Measurements from ENCODE around the gene ITPR3.

Gene ITPR3

DNA sequence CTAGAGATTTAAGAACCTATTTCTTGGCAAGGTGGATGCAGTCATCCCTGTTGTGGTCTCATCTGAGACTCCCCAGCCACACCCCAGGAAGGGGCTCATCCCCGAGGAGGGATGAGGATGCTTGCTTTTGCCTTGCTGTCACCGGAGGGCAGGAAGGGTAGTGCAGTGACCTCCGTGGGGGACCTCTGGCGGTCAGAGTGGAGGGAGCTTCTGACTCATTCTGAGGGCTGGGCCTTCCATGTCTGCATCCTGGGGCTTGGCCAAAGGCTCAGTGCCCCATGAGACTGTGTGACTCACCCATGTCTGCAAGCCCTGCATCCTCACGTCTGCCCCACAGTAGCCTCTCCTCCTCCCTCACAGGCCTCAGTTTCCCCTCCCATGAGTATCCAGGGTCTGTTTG, 51.7 kb downstream of the ITPR3 start:
- no peak overlapping the region for H3K4me3 ChIP-seq (ENCODE audit: low read length)
- DNase-seq (ENCODE audit: low read depth) = peak; percentile 87
- peak; percentile 69 for TF ChIP-seq CTCF (conservative IDR thresholded peaks at IDR 0.05; ENCODE audit: low read depth, low read length)

GRCh38 chr6:33673851-33674250, 52.7 kb downstream of the ITPR3 start:
- no peak for DNase-seq (ENCODE audit: low read depth)
- no peak overlapping the region for H3K4me3 ChIP-seq (ENCODE audit: low read length)
- no peak for TF ChIP-seq CTCF (conservative IDR thresholded peaks at IDR 0.05; ENCODE audit: low read depth, low read length)

DNA sequence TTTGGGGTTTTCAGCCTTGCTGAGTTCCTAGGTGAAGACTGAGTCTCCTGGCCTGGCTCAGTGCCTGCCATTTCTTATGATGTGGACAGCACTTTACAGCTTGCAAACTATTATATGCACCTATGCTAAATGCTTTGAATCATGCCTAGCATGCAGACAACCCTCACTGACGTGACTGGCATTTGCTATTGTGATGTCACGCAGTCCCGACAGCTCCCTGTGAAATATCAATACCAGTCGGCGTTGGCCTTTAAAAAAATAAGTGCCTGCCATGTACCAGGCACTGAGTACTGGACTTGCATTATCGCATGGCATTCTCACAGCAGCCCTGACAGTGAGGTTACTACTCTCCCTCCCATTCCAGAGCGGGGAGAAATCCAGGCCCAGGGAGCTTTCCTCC, 54.8 kb downstream of the ITPR3 start:
- H3K4me3 ChIP-seq (ENCODE audit: low read length) = no peak overlapping the region
- no peak for TF ChIP-seq CTCF (conservative IDR thresholded peaks at IDR 0.05; ENCODE audit: low read depth, low read length)
- no peak for DNase-seq (ENCODE audit: low read depth)

DNA sequence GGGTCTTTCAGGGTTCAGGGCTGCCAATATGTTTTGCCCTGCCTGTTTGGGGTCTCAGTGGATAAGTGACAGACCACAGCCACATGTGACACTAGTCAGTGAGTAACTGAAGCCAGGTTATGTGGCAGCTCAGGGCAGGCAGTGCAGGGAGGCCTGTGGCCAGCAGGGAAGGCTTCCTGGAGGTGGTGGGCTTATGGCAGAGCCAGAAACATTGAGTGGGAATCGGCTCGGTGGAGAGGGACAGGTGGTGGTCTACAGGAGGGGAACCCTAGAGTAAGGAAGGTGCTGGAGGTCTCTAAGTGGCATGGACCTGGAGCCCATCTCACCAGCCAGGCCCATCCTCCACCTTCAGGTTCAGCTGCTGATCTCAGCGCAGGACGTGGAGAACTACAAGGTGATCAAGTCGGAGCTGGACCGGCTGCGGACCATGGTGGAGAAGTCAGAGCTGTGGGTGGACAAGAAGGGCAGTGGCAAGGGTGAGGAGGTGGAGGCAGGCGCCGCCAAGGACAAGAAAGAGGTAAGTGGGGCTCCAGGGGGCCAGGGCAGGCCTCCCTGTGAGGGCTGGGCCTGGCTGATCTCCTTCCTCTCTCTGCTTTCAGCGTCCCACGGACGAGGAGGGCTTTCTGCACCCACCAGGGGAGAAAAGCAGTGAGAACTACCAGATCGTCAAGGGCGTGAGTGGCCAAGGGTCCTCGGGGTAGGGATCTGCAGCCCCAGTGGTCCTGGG, 55.5 kb downstream of the ITPR3 start:
- DNase-seq (ENCODE audit: low read depth) = no peak
- TF ChIP-seq CTCF (conservative IDR thresholded peaks at IDR 0.05; ENCODE audit: low read depth, low read length) = no peak
- no peak overlapping the region for H3K4me3 ChIP-seq (ENCODE audit: low read length)

DNA sequence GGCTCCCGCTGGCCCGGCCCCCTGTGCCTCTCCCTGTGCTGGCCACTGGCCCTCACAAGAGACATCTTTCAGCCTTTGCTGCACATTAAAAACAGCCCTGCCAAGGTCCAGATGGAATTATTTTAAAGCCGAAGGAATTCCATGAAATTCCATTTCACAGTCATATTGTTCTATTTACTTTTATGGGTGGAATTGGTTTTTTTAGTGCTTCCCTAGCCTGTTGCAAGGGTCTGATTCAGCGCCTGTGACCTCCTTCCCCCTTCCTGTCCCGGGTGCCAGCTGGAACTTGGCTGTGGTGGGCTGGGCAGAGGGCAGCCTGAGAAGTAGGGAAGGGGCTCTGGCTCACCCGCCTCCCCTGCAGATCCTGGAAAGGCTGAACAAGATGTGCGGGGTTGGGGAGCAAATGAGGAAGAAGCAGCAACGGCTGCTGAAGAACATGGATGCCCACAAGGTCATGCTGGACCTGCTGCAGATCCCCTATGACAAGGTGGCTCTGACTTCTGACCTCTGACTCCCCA, 56.1 kb downstream of the ITPR3 start:
- no peak for DNase-seq (ENCODE audit: low read depth)
- TF ChIP-seq CTCF (conservative IDR thresholded peaks at IDR 0.05; ENCODE audit: low read depth, low read length) = no peak
- no peak overlapping the region for H3K4me3 ChIP-seq (ENCODE audit: low read length)

DNA sequence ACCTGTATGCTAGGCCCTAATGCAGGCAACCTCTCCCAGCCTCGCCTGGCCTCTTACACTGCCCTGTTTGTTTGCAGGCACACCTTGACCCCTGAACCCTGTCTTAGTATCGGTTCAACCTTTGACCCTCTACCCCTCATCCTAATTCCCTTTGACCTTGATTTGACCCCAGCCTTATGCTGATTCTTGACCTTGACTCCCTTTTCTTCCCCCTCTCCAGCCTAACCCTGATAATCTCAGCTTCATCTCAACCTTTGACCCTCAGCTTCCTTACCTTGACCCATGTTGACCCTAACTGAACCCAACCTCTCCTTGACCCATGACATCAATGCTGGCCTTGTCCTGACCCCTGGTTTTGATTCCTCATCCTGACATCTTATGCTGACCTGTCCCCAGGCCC, 56.6 kb downstream of the ITPR3 start:
- H3K4me3 ChIP-seq (ENCODE audit: low read length) = no peak overlapping the region
- DNase-seq (ENCODE audit: low read depth) = no peak
- TF ChIP-seq CTCF (conservative IDR thresholded peaks at IDR 0.05; ENCODE audit: low read depth, low read length) = no peak

- TF ChIP-seq CTCF (conservative IDR thresholded peaks at IDR 0.05; ENCODE audit: low read depth, low read length) = no peak
- DNase-seq (ENCODE audit: low read depth) = no peak
- H3K4me3 ChIP-seq (ENCODE audit: low read length) = no peak overlapping the region
Observed at GRCh38 chr6:33678233-33678931, 57.3 kb downstream of the ITPR3 start.
